Breast epithelium (tissue), 4 donors: Measurements from ENCODE around the gene RAB27A. TPM values are rescaled to one million over a fixed set of nuclear protein-coding genes. Genes with fewer than 3 reads are reported as not detected.

Experiments
- DNase-seq, 2 donors: peaks; one replicate each; pipeline ENCODE4 v3.0.0-alpha.2; 2019; ENCODE audit warnings: low spot score in 2 of 2
- H3K27ac ChIP-seq, 2 donors: fragments of 200-600 bp; sonication (generic) in 1 of 2; one replicate each; pipeline ENCODE4 v1.5.1; 2016 to 2019; ENCODE audit warnings: mild to moderate bottlenecking in 1 of 2
- H3K27me3 ChIP-seq, 2 donors: fragments of 200-600 bp; sonication (generic) in 1 of 2; one replicate each; pipeline versions ENCODE4 v1.5.1 to v1.6.0; 2017 to 2019; ENCODE audit warnings: control low read depth in 1 of 2, mild to moderate bottlenecking in 1 of 2
- H3K36me3 ChIP-seq: fragments of 200-600 bp; one replicate; pipeline ENCODE4 v1.5.1; 2019
- H3K4me1 ChIP-seq, 2 donors: fragments of 200-600 bp; sonication (generic); one replicate each; pipeline ENCODE4 v1.5.1; 2016 to 2019; ENCODE audit warnings: control low read depth in 1 of 2
- H3K4me3 ChIP-seq, 3 donors: fragments of 200-600 bp; sonication (generic); 1 replicate in 2 of 3; 2 replicates in 1 of 3; pipeline ENCODE4 v1.5.1; 2016 to 2019; ENCODE audit warnings: mild to moderate bottlenecking in 3 of 3, moderate library complexity in 2 of 3
- H3K9me3 ChIP-seq, 2 donors: fragments of 200-600 bp; sonication (generic) in 1 of 2; one replicate each; pipeline ENCODE4 v1.5.1; 2016 to 2019; ENCODE audit warnings: control low read depth in 1 of 2
- CTCF ChIP-seq, 3 donors: fragments of 450-650 bp; IDR thresholded peaks; one replicate each; pipeline ENCODE4 v1.5.1; 2016 to 2017; ENCODE audit warnings: antibody characterized with exemption in 3 of 3, mild to moderate bottlenecking in 3 of 3, moderate library complexity in 3 of 3
- POLR2A ChIP-seq: fragments of 450-650 bp; IDR thresholded peaks from one replicate; pipeline ENCODE4 v1.6.1; 2016; ENCODE audit warnings: antibody characterized with exemption, mild to moderate bottlenecking, moderate library complexity
- POLR2AphosphoS5 ChIP-seq, 3 donors: sonication (generic); formaldehyde crosslinking; IDR thresholded peaks; one replicate each; pipeline ENCODE4 v1.6.1; 2017; ENCODE audit warnings: antibody characterized with exemption in 3 of 3
- intact Hi-C: fragments of 100-400 bp; cut with DNase I; formaldehyde crosslinking; loops from one replicate; pipeline ENCODE4 v1.15.1; 2023; ENCODE audit warnings: low total_unique reads
- total RNA-seq, 3 donors: library from RNA; depleted of rRNA; stranded (reverse); fragments of >200 nt; gene quantifications; one replicate each; pipeline ENCODE4 v1.1.0, GENCODE V29; 2016

The RAB27A gene
- total RNA-seq, 3 donors from 2014 or later: 7.4 to 21.3 (median 18.3) TPM

GRCh38 chr15:55198706-55199105 lies 90.9 kb downstream of the RAB27A start:
- Histone ChIP-seq H3K9me3 (no peaks in the 10 kb centered on the region), H3K27me3 (no peaks in the 10 kb centered on the region), H3K4me3 (no peak overlapping the region), H3K4me1 (peaks cover 0 to 7% of the 10 kb centered on the region in 2 donors), H3K27ac (no peak overlapping the region), H3K36me3 (no peaks in the 10 kb centered on the region)
- intact Hi-C loops: no loop called here
- no peak for DNase-seq
- TF ChIP-seq CTCF (IDR thresholded peaks at IDR 0.05) (no peak), POLR2A (no peak), POLR2AphosphoS5 (IDR thresholded peaks at IDR 0.05) (no peak)

- intact Hi-C loops: no loop called here
- H3K27ac ChIP-seq: peak overlapping the region; percentile 94 to 95
These were observed 91.9 kb downstream of the RAB27A start for GRCh38 chr15:55197719-55198118.

GRCh38 chr15:55197362-55197705 lies 92.3 kb downstream of the RAB27A start:
- H3K36me3 ChIP-seq: no peaks in the 10 kb centered on the region
- H3K9me3 ChIP-seq: no peaks in the 10 kb centered on the region
- no peak for DNase-seq
- TF ChIP-seq CTCF (IDR thresholded peaks at IDR 0.05) (no peak), POLR2AphosphoS5 (IDR thresholded peaks at IDR 0.05) (no peak), POLR2A (no peak)
- peaks cover 0 to 7% of the 10 kb centered on the region in 2 donors for H3K4me1 ChIP-seq
- H3K27ac ChIP-seq: peak overlapping the region; percentile 94 to 95
- intact Hi-C loops: no loop called here
- H3K27me3 ChIP-seq: no peaks in the 10 kb centered on the region
- H3K4me3 ChIP-seq: peak overlapping the region; percentile 71 to 92 (median 76)

More at GRCh38 chr15:55197719-55198118, 91.9 kb downstream of the RAB27A start:
- Histone ChIP-seq H3K36me3 (no peaks in the 10 kb centered on the region), H3K4me3 (peak overlapping the region; percentile 71 to 92 (median 76)), H3K4me1 (peaks cover 0 to 7% of the 10 kb centered on the region in 2 donors), H3K9me3 (no peaks in the 10 kb centered on the region), H3K27me3 (no peaks in the 10 kb centered on the region)
- DNase-seq: no peak
- TF ChIP-seq POLR2A (no peak), CTCF (IDR thresholded peaks at IDR 0.05) (no peak), POLR2AphosphoS5 (IDR thresholded peaks at IDR 0.05) (no peak)

GRCh38 chr15:55196458-55197361 lies 92.9 kb downstream of the RAB27A start, which contains the start of gene RSL24D1:
Gene RSL24D1, minus strand, starts transcription at chr15:55196941. Its CDS starts 51 bp downstream, at chr15:55196890.
- no peaks in the 10 kb centered on the region for H3K36me3 ChIP-seq
- intact Hi-C loops: no loop called here
- H3K4me3 ChIP-seq: peak within 1 kb of the TSS; percentile 71 to 92 (median 76)
- peak in 1 of 3 donors; percentile 28 for TF ChIP-seq CTCF (IDR thresholded peaks at IDR 0.05)
- TF ChIP-seq POLR2A: peak; percentile 48
- TF ChIP-seq POLR2AphosphoS5 (IDR thresholded peaks at IDR 0.05): peak; percentile 92 to 94 (median 92)
- H3K4me1 ChIP-seq: peaks cover 0 to 7% of the 10 kb centered on the region in 2 donors
- no peaks in the 10 kb centered on the region for H3K9me3 ChIP-seq
- H3K27ac ChIP-seq: peak within 1 kb of the TSS; percentile 94 to 95
- DNase-seq: peak; percentile 95 to 97
- no peaks in the 10 kb centered on the region for H3K27me3 ChIP-seq

GRCh38 chr15:55195996-55196395 lies 93.6 kb downstream of the RAB27A start:
- no peaks in the 10 kb centered on the region for H3K27me3 ChIP-seq
- intact Hi-C loops: no loop called here
- H3K36me3 ChIP-seq: no peaks in the 10 kb centered on the region
- TF ChIP-seq POLR2A (no peak), CTCF (IDR thresholded peaks at IDR 0.05) (no peak), POLR2AphosphoS5 (IDR thresholded peaks at IDR 0.05) (no peak)
- no peak for DNase-seq
- peaks cover 0 to 7% of the 10 kb centered on the region in 2 donors for H3K4me1 ChIP-seq
- H3K4me3 ChIP-seq: peak overlapping the region; percentile 71 to 92 (median 76)
- H3K9me3 ChIP-seq: no peaks in the 10 kb centered on the region
- H3K27ac ChIP-seq: peak overlapping the region; percentile 94 to 95
